NB4 (cell line): ENCODE data around the gene VPS9D1.

Source experiments
- MYC ChIP-seq: IDR thresholded peaks from 2 replicates; pipeline ENCODE4 v1.6.1; 2011; ENCODE audit warnings: low read depth, low read length
- POLR2A ChIP-seq: IDR thresholded peaks from 2 replicates; pipeline ENCODE4 v1.6.1; 2011; ENCODE audit warnings: mild to moderate bottlenecking; ENCODE audit not compliant: insufficient read length; ENCODE audit errors: extremely low read depth
- TF ChIP-seq, protein P1 (sequence below): IDR thresholded peaks from one replicate; pipeline ENCODE4 v1.5.1; 2012; ENCODE audit warnings: low read depth, low read length
- TF ChIP-seq, protein P2 (sequence below): IDR thresholded peaks from 2 replicates; pipeline ENCODE4 v1.6.1; 2011; ENCODE audit warnings: low read depth, low read length

- TF ChIP-seq, protein P1, sequence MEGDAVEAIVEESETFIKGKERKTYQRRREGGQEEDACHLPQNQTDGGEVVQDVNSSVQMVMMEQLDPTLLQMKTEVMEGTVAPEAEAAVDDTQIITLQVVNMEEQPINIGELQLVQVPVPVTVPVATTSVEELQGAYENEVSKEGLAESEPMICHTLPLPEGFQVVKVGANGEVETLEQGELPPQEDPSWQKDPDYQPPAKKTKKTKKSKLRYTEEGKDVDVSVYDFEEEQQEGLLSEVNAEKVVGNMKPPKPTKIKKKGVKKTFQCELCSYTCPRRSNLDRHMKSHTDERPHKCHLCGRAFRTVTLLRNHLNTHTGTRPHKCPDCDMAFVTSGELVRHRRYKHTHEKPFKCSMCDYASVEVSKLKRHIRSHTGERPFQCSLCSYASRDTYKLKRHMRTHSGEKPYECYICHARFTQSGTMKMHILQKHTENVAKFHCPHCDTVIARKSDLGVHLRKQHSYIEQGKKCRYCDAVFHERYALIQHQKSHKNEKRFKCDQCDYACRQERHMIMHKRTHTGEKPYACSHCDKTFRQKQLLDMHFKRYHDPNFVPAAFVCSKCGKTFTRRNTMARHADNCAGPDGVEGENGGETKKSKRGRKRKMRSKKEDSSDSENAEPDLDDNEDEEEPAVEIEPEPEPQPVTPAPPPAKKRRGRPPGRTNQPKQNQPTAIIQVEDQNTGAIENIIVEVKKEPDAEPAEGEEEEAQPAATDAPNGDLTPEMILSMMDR = no peak
- TF ChIP-seq POLR2A (no peak), MYC (no peak)
- TF ChIP-seq, protein P2, sequence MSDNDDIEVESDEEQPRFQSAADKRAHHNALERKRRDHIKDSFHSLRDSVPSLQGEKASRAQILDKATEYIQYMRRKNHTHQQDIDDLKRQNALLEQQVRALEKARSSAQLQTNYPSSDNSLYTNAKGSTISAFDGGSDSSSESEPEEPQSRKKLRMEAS = no peak
Measured at GRCh38 chr16:89710709-89711564, 9.8 kb downstream of the VPS9D1 start.
